GM21786 (cell line): ENCODE results near the gene SLC35G6.
"Not testable (repeated sequence)": the region's sequence is repeated elsewhere in the genome, so short reads cannot be mapped to it uniquely, and the experiment has no call there.

ENCODE experiments used
- ATAC-seq: cut with Tn5 transposase; IDR thresholded peaks from one replicate; pipeline ENCODE4 v1.9.1; 2021; ENCODE audit not compliant: unreplicated experiment

The SLC35G6 gene

DNA sequence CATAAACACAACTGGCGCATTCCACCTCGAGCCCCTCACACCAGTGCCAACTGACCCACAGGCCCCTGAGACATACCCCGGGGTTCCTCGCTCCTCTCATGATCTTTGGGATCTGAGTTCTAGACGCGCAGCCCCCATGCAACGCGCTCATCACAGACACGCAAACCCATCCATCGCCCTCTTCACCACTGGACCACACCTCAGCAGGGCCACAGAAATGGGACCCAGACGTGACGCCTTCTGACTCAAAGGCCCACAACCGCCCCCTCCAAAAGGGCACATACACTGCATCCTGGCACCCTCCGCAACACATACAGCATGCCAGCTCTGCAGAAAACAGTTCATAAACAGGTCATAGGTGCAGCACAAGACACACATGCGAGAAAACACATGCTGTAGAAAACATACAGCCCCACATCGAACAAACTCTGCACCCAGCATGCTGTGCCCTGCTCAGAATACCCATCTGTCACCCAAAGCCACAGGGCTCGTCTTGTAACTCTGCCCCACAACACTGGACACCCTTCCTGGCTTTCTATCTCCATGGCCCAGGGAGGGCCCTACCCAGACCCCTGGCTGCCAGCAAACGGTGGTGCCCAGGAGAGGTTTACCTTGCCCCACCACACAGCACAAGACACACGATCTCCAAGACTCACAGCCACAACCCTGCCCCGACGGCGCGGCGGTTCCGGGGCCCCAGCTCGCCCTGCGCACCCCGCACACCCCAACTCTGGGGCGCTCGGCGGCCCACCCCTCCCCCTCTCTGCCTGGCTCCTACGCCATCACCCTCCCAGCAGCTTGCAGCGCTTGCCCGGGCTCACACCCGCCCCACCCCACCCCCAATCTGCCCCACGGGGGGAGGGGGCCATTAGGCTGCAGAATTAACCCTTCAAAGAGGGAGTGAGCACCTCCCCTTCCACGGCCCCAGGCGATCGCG is 2.7 kb upstream of the SLC35G6 start:
- ATAC-seq, result no peak

DNA sequence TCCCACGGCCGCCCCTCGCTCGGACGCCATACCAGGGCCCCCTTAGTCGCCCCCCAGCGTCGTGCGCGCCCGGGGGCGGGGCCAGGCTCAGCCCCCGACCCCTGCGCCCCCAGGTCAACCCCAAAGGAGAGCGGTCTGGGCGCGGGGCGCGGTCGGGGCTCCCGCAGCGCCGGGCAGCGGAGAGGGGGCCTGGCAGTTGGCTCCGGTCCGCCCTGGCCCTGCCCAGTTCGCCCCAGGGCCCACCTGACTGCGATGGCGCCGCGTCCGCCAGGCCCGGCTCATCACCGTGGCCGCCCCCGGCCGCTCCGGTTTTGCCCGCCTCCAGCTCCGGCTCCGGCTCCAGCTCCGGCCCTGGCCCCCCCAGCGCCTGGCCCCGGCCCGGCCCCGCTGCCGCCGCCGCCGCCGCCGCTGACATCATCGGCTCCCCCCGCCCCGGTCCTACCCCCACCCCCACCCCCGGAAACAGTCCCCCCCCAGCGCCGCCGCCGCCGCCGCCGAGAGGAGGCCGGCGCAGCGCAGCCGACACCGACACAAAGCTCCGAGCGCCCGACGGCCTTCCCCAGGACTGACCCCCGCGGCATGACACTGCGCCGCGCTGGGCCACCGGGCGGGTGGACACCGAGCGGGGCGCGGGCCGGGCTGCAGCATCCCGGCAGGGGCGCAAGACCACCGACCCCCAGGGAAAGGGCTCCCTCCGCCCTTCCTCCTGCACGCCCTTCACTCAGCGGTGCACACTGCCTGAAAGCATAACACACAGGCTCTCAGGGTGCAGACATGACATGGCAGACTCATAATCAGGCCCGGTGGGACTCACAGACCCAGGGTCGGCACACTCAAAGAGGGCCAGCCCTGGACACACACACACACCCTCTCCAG is 1.8 kb upstream of the SLC35G6 start, which contains the start of gene ZBTB4:
Gene ZBTB4, minus strand, starts transcription at position 419 of the 876 bp plus-strand sequence. CDS start 12,830 bp downstream, outside the sequence.
- no peak for ATAC-seq

DNA sequence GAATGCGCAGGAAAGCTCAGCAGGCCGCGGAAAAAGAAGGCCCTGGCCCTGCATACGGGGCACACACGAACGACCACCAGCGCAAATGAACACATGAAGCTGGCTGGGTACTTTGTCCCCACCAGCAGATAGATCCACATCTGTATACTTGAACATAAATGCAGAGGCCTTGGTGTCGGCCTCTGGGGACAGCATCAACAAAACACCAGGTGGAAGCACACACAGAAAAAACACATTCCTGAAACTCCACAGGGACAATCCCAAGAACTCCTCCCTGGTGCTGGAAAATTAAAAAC is 1.2 kb upstream of the SLC35G6 start:
- ATAC-seq, result no peak

DNA sequence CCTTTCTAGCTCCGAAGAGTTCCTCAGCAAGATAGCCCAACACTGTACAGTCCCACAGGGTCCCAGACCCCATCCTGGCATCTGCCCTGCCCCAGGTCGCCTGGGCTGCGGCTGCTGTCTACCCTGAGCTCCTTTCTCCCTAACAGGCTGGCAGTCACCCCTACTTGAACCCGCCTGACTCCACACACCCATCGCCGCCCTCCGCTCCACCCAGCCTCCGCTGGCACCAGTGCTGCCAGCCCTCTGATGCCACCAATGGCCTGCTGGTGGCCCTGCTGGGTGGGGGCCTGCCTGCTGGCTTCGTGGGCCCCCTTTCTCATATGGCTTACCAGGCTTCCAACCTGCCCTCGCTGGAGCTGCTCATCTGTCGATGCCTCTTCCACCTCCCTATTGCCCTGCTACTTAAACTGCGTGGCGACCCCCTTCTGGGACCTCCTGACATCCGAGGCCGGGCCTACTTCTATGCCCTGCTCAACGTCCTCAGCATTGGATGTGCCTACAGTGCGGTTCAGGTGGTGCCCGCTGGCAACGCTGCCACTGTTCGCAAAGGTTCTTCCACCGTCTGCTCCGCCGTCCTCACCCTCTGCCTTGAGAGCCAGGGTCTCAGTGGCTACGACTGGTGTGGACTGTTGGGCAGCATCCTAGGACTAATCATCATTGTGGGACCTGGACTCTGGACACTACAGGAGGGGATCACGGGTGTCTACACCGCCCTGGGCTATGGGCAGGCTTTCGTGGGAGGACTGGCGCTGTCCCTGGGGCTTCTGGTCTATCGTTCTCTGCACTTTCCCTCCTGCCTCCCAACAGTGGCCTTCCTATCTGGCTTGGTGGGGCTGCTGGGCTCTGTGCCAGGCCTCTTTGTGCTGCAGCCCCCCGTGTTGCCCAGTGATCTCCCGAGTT is 846 bp downstream of the SLC35G6 start:
- not testable (repeated sequence) for ATAC-seq

DNA sequence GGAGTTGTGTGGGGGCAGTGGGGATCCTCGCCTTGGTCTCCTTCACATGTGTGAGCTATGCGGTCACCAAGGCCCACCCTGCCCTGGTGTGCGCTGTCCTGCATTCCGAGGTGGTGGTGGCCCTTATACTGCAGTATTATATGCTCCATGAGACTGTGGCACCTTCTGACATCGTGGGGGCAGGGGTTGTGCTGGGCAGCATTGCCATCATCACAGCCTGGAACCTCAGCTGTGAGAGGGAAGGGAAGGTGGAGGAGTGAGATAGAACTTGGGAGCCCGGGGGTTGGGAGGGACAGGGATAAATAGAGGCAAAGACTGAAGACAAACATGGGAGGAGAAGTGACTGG is 1.5 kb downstream of the SLC35G6 start:
- not testable (repeated sequence) for ATAC-seq

DNA sequence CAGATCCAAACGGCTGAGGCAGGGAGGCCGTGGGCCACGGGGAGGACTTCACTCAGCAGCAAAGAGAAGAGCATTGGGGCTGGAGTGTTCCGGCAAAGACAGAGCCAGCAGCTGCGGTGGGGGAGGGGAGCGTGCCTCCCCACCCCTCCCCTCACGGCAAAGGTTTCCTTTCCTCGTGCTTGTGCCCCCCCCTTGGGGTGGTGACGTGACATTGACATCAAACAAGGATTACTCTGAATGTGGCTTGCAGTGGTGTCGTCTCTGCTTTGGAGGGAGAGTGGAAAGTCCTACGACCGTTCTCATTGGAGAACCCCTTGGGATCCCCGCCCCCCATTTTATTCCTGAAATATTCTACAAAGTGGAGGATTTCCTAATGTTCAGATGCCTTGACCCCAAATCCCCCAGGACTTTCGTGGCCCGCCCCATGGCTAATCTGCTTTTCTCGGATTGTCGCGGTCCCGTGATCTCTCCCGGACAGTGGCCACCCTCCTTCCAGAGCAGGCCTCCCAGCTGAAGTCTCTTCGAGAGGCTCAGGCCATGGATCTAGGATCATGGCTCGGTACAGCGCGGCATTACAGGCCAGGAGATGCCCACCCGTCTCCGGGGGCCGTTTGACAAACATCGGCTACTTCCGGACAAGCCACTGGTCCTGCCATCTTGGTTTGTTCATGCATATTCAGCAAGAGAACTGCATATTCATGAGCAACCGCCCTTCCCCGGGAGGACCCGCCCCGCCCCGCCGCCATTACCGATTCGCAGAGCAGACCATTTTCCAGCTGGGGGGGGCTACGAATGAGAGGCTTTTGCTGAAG is 2.2 kb downstream of the SLC35G6 start:
- ATAC-seq, result peak; percentile 28

DNA sequence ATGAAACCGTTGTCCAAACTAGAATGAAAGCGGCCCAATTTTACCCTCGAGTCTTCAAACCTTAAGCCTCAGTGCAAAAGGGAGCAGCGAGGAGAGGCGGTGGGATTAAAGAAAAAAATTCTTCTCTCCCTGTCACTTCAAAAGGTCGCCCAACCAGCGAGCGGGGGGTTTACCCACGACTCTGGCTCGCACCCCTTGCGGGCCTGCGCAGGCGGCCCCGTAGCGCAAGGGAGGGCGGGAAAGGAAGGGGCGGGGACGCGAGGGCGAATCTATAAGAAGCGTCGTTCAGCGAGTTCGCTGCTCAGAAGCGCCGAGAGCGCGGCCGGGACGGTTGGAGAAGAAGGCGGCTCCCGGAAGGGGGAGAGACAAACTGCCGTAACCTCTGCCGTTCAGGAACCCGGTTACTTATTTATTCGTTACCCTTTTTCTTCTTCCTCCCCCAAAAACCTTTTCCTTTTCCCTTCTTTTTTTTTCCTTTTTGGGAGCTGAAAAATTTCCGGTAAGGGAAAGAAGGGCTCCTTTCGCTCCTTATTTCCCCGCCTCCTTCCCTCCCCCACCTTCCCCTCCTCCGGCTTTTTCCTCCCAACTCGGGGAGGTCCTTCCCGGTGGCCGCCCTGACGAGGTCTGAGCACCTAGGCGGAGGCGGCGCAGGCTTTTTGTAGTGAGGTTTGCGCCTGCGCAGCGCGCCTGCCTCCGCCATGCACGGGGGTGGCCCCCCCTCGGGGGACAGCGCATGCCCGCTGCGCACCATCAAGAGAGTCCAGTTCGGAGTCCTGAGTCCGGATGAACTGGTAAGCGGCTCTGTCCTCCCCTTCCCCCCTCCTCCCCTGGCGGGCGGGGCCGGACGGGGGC is 3.0 kb downstream of the SLC35G6 start, which contains the start of gene POLR2A:
Gene POLR2A, plus strand, starts transcription at position 300 of the 852 bp plus-strand sequence.
- ATAC-seq, result peak; percentile 57

DNA sequence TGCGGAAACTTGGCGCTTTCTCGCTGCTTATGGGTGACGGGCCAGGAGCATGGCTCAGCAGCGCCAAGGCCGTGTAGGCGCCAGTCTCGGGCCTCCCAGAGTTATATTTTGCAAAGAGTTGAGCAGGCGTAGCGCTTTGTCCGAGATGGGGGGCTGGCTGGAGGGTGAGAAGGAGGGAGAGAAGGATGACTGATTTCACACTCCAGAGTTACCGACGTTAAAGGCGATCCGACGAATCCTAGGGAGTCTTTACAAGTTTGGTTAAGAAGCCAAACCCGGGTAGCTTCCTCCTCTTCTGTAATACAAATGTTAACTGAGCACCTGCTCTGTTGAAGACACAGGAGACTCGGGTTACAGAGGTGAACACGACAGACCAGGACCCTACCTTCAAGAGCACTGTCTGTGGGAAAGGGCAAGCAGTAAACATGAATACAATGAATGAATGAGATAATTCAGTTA is 3.7 kb downstream of the SLC35G6 start:
- ATAC-seq, result no peak

DNA sequence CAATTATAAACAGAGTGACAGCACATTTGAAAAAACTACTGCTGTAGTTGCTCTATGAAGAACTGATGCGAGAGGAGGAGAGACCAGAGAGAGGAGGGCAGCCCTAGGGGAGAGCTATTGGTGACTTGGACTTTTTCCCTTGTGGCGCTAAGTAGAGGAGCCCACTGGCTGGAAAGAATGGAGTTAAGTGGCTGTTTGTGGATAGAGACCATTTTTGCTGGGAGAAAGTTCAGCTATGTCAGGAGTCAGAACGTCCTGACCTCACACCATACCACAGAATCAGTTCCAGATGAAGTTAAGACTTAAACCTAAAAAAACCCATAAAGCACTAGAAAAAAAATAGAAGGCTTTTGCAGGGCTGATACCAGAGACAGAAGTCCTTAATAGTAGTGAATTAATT is 4.9 kb downstream of the SLC35G6 start:
- no peak for ATAC-seq

DNA sequence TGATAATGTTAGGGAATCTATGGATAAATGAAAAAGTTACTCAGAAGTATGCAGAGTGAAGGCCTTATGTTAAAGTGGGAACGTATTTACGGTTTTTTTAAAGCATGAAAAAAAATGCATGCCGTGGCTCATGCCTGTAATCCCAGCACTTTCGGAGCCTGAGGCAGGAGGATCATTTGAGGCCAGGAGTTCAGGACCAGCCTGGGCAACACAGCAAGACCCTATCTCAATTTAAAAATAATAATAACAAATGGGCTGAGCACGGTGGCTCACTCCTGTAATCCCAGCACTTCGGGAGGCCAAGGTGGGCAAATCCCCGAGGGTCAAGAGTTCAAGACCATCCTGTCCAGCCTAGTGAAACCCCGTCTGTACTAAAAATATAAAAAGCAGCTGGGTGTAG is 8.9 kb downstream of the SLC35G6 start:
- no peak for ATAC-seq

DNA sequence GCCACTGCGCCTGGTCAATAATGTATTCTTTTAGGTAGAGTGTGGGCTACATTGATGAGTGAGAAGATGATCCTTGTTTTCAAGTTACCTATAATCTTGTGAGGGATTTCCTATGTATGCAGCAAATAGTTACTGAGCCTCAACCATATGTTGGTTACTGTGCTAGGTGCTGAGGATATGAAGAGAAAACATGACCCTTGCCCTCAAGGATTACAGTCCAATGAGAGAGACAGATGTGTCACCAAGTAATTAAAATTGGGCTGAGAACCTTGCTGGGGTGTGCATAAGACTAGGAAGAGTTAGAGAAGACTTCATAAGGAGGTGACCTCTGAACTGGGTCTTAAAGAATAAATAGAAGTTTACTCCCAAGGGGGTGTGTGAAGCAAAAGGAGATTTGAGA is 10.3 kb downstream of the SLC35G6 start:
- no peak for ATAC-seq

DNA sequence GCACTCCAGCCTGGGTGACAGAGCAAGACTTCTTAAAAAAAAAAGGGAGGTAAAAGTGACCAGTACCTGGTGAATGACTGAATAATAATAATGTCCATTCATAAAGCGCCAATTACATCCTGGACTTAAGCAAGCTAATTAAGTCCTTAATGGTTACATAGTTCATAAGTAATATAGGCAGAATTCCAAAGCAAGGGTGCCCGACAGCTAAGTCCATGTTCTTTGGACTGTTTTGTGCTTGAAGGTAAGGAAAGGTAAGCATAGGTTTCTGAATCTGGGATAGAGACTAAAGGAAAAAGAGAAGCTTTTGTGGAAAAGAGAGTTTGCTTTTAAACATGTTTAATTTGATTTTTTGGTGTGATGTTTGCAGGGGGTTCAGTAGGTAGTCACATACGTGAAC is 12.7 kb downstream of the SLC35G6 start:
- no peak for ATAC-seq

DNA sequence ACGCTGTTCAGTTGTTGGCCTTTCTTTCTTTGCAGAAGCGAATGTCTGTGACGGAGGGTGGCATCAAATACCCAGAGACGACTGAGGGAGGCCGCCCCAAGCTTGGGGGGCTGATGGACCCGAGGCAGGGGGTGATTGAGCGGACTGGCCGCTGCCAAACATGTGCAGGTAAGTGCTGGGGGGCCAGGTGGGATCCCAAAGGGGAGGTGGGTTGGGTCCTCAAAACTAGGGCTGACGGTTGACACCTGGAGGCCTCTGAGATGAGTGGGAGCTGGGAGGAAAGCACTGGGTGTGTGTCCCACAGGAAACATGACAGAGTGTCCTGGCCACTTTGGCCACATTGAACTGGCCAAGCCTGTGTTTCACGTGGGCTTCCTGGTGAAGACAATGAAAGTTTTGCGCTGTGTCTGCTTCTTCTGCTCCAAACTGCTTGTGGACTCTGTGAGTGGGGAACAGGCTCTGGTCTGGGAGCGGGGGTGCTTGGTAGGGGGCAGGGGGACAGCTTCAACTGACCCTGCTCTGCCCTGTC is 14.7 kb downstream of the SLC35G6 start:
- no peak for ATAC-seq

DNA sequence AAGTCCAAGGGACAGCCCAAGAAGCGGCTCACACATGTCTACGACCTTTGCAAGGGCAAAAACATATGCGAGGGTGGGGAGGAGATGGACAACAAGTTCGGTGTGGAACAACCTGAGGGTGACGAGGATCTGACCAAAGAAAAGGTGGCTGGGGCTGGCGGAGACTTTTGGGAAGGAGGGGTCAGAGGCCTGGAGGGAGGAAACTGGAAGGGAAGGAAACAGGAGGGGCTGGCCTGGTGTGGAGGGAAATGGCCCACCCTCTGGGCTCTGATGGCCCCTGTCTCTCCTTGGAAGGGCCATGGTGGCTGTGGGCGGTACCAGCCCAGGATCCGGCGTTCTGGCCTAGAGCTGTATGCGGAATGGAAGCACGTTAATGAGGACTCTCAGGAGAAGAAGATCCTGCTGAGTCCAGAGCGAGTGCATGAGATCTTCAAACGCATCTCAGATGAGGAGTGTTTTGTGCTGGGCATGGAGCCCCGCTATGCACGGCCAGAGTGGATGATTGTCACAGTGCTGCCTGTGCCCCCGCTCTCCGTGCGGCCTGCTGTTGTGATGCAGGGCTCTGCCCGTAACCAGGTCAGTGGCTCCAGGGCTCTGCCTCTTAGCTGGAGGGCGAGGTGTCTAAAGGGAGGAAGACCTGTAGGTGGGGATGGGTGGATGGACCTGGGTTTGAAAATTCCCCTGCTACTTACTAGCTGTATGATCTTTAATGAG is 15.4 kb downstream of the SLC35G6 start:
- no peak for ATAC-seq

DNA sequence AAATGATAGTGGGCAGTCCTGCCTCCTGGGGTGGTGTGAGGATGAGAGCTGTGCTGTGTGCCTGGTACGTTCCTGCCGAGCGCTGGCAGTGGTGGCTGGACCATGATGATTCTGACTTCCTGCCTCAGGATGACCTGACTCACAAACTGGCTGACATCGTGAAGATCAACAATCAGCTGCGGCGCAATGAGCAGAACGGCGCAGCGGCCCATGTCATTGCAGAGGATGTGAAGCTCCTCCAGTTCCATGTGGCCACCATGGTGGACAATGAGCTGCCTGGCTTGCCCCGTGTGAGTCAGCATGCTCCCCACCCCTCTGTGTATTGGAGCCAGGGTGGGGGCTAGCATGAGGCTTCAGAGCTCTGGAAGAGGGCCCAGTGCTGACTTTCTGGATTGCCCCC is 16.0 kb downstream of the SLC35G6 start:
- ATAC-seq, result no peak

DNA sequence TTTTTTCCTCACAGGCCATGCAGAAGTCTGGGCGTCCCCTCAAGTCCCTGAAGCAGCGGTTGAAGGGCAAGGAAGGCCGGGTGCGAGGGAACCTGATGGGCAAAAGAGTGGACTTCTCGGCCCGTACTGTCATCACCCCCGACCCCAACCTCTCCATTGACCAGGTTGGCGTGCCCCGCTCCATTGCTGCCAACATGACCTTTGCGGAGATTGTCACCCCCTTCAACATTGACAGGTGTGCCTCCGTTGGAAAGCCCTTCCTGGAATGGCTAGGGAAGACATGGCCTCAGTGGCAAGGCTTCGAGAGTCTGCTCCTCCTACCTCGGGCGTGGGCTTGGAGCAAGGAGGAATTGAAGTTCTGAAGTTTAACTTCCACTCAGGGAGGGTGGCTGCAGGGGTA is 16.4 kb downstream of the SLC35G6 start:
- no peak for ATAC-seq

DNA sequence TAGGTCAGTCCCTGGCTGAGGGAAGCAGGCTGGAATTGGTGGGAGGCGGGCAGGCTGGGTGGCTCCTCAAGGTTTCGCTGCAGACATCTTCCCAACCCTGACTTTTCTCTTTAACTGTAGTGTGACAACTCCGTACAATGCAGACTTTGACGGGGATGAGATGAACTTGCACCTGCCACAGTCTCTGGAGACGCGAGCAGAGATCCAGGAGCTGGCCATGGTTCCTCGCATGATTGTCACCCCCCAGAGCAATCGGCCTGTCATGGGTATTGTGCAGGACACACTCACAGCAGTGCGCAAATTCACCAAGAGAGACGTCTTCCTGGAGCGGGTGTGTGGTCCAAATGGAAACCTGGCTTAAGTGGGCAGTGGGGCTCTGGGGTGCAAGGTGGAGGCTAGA is 17.9 kb downstream of the SLC35G6 start:
- ATAC-seq, result no peak

DNA sequence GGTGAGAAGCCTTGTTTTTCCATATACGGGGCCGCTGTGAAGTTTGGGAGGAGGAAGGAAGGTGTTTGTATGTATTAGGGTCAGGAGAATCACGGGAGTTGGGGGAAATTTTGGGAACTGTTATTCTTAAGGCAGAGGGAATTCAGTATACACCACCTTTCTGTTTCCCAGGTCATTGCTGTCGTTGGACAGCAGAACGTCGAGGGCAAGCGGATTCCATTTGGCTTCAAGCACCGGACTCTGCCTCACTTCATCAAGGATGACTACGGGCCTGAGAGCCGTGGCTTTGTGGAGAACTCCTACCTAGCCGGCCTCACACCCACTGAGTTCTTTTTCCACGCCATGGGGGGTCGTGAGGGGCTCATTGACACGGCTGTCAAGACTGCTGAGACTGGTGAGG is 20.5 kb downstream of the SLC35G6 start:
- no peak for ATAC-seq
